IMR-90 (cell line): ENCODE data around the gene ZNF77. TPM values are rescaled to one million over a fixed set of nuclear protein-coding genes. Genes with fewer than 3 reads are reported as not detected.
"Not testable (repeated sequence)": the region's sequence is repeated elsewhere in the genome, so short reads cannot be mapped to it uniquely, and the experiment has no call there.

ENCODE experiments used
- ATAC-seq: fragments of 200-7000 bp; cut with Tn5 transposase; 2 replicates; pipeline ENCODE4 v1.9.1; 2020; ENCODE audit warnings: low read depth, mild to moderate bottlenecking, moderate library complexity
- BruUV-seq: library from RNA; stranded (reverse); fragments of 400-500 nt; replicated peaks from 2 replicates; lab custom pipeline; 2021; lab: Mats Ljungman, UMichigan
- CTCF ChIA-PET: fragments of 300-600 bp; formaldehyde crosslinking; extraction: SDS; loops from one replicate; lab custom pipeline; 2021; ENCODE audit warnings: antibody characterized with exemption; lab: Yijun Ruan, JAX
- POLR2A ChIA-PET: fragments of 300-600 bp; sonication (Branson Sonifier 250); formaldehyde crosslinking; loops from one replicate; lab custom pipeline; 2022; ENCODE audit warnings: antibody characterized with exemption; ENCODE audit not compliant: unreplicated experiment; lab: Charles Lee
- DNase-seq: peaks from one replicate; pipeline ENCODE4 v3.0.0; 2013
- H2AFZ ChIP-seq: replicated peaks from 2 replicates; pipeline ENCODE3; 2013; ENCODE audit warnings: low read length, mild to moderate bottlenecking; ENCODE audit not compliant: poor library complexity
- H2AK5ac ChIP-seq: 2 replicates; pipeline ENCODE4 v1.6.1; 2013; ENCODE audit warnings: low read depth, low read length, inconsistent platforms
- H2AK9ac ChIP-seq: replicated peaks from 2 replicates; pipeline ENCODE3; 2013; ENCODE audit warnings: mild to moderate bottlenecking, low read depth, low read length, moderate library complexity; ENCODE audit not compliant: poor library complexity
- H2BK120ac ChIP-seq: 2 replicates; pipeline ENCODE4 v1.6.1; 2013; ENCODE audit warnings: low read depth, low read length, inconsistent platforms
- H2BK15ac ChIP-seq: 3 replicates; pipeline ENCODE4 v1.6.1; 2013; ENCODE audit warnings: low read depth, low read length, inconsistent platforms
- H2BK20ac ChIP-seq: 2 replicates; pipeline ENCODE4 v1.6.1; 2013; ENCODE audit warnings: low read depth, mild to moderate bottlenecking, inconsistent platforms, low read length, moderate library complexity
- H2BK5ac ChIP-seq: 2 replicates; pipeline ENCODE4 v1.6.1; 2013; ENCODE audit warnings: mild to moderate bottlenecking, low read depth, low read length, inconsistent platforms; ENCODE audit not compliant: poor library complexity, severe bottlenecking
- H3K14ac ChIP-seq: replicated peaks from 2 replicates; pipeline ENCODE4 v1.6.1; 2013; ENCODE audit warnings: low read depth, low read length, inconsistent platforms
- H3K18ac ChIP-seq: 2 replicates; pipeline ENCODE4 v1.6.1; 2013; ENCODE audit warnings: low read depth, low read length, control low read depth
- H3K23ac ChIP-seq: 2 replicates; pipeline ENCODE4 v1.6.1; 2013; ENCODE audit warnings: low read depth, low read length, inconsistent platforms
- H3K27ac ChIP-seq: 2 replicates; pipeline ENCODE4 v1.5.1; 2013; ENCODE audit warnings: mild to moderate bottlenecking, control low read depth, low read length; ENCODE audit not compliant: insufficient read depth
- H3K27me3 ChIP-seq: 2 replicates; pipeline ENCODE4 v1.6.1; 2013; ENCODE audit warnings: low read length; ENCODE audit not compliant: control insufficient read depth, insufficient read depth
- H3K36me3 ChIP-seq: 2 replicates; pipeline ENCODE4 v1.6.1; 2013; ENCODE audit warnings: low read length, mixed read lengths; ENCODE audit not compliant: control insufficient read depth, insufficient read depth
- H3K4ac ChIP-seq: 2 replicates; pipeline ENCODE4 v1.6.1; 2013; ENCODE audit warnings: low read depth, low read length, inconsistent platforms
- H3K4me1 ChIP-seq: 2 replicates; pipeline ENCODE4 v1.6.1; 2013; ENCODE audit warnings: low read length, mixed read lengths; ENCODE audit not compliant: control insufficient read depth, insufficient read depth
- H3K4me2 ChIP-seq: 2 replicates; pipeline ENCODE4 v1.6.1; 2013; ENCODE audit warnings: low read depth, mild to moderate bottlenecking, control low read depth, low read length, moderate library complexity
- H3K4me3 ChIP-seq: 2 replicates; pipeline ENCODE4 v1.5.1; 2013; ENCODE audit warnings: low read depth, mild to moderate bottlenecking, control low read depth, low read length, moderate library complexity; ENCODE audit not compliant: insufficient read depth
- H3K56ac ChIP-seq: 2 replicates; pipeline ENCODE4 v1.6.1; 2013; ENCODE audit warnings: low read length, inconsistent platforms; ENCODE audit not compliant: insufficient read depth; ENCODE audit errors: extremely low read depth
- H3K79me1 ChIP-seq, 2 experiments: 2 replicates each; pipeline ENCODE4 v1.6.1; 2013; ENCODE audit warnings: low read length in 2 of 2, inconsistent platforms in 1 of 2, low read depth in 1 of 2
- H3K9ac ChIP-seq: 2 replicates; pipeline ENCODE4 v1.6.1; 2013; ENCODE audit warnings: low read depth, low read length, control low read depth
- H3K9me1 ChIP-seq: 2 replicates; pipeline ENCODE4 v1.6.1; 2013; ENCODE audit warnings: low read length, inconsistent platforms; ENCODE audit not compliant: insufficient read depth
- H3K9me3 ChIP-seq: 2 replicates; pipeline ENCODE4 v1.6.1; 2013; ENCODE audit warnings: low read length; ENCODE audit not compliant: control insufficient read depth, insufficient read depth
- H4K20me1 ChIP-seq: 2 replicates; pipeline ENCODE4 v1.6.1; 2013; ENCODE audit warnings: low read length, inconsistent platforms; ENCODE audit not compliant: insufficient read depth
- H4K5ac ChIP-seq: 2 replicates; pipeline ENCODE4 v1.6.1; 2013; ENCODE audit warnings: mild to moderate bottlenecking, low read depth, low read length, control low read depth
- H4K8ac ChIP-seq, 2 experiments: 2 replicates each; pipeline ENCODE4 v1.6.1; 2013; ENCODE audit warnings: low read depth in 2 of 2, low read length in 2 of 2, control low read depth in 1 of 2, inconsistent platforms in 1 of 2
- H4K91ac ChIP-seq: 2 replicates; pipeline ENCODE4 v1.6.1; 2013; ENCODE audit warnings: low read depth, low read length, inconsistent platforms; ENCODE audit not compliant: insufficient read depth
- CEBPB ChIP-seq: IDR thresholded peaks from 2 replicates; pipeline ENCODE4 v1.6.1; 2012; ENCODE audit warnings: low read depth, low read length, improper control_type of control experiment
- FOS ChIP-seq: fragments of 150-350 bp; IDR thresholded peaks from 2 replicates; pipeline ENCODE4 v1.6.1; 2016; ENCODE audit warnings: low read depth, low read length
- MXI1 ChIP-seq: IDR thresholded peaks from 2 replicates; pipeline ENCODE4 v1.6.1; 2012; ENCODE audit warnings: low read depth, mild to moderate bottlenecking, low read length, moderate library complexity, borderline replicate concordance
- POLR2A ChIP-seq: IDR thresholded peaks from 2 replicates; pipeline ENCODE4 v1.6.1; 2012; ENCODE audit warnings: mild to moderate bottlenecking, low read depth, low read length
- RFX5 ChIP-seq: IDR thresholded peaks from 2 replicates; pipeline ENCODE4 v1.8.0; 2012; ENCODE audit warnings: low read depth, mild to moderate bottlenecking, low read length, moderate library complexity
- WGBS, 2 experiments: methylation state at CpG; one replicate each; pipeline versions ENCODE4 v1.1.5 to v1.1.7; 2013; ENCODE audit warnings: missing lambda C conversion rate in 2 of 2; ENCODE audit not compliant: insufficient read length in 1 of 2; ENCODE audit errors: extremely low coverage in 2 of 2; 5-methylcytosine and 5-hydroxymethylcytosine counted together
- dilution Hi-C: fragments of 300-500 bp; cut with HindIII; formaldehyde crosslinking; loops from one replicate; pipeline ENCODE4 v1.14.3; 2018; ENCODE audit warnings: low sequenced_read_pairs; ENCODE audit not compliant: unreplicated experiment
- in situ Hi-C: fragments of 300-500 bp; cut with MboI; formaldehyde crosslinking; loops from 3 replicates; pipeline ENCODE4 v1.14.3; 2019; ENCODE audit warnings: low sequenced_read_pairs, inconsistent platforms, mixed read lengths
- intact Hi-C: fragments of 100-400 bp; cut with micrococcal nuclease; formaldehyde crosslinking; loops from 2 replicates; pipeline ENCODE4 v1.10.0; 2022
- polyA plus RNA-seq, 3 experiments: library from polyadenylated mRNA; depleted of rRNA; stranded (reverse); fragments of >200 nt; gene quantifications; 2 replicates each; pipeline ENCODE4 v1.2.3, GENCODE V29; 2012; ENCODE audit warnings: low replicate concordance in 1 of 3
- total RNA-seq: library from RNA; depleted of rRNA; stranded (reverse); fragments of >200 nt; gene quantifications from 2 replicates; pipeline ENCODE4 v1.2.3, GENCODE V29; 2012

Gene ZNF77
- total and polyA plus RNA-seq, 2 of the 4 experiments (the other 2 are of a cell fraction) = 3.6 to 6.5 TPM

DNA sequence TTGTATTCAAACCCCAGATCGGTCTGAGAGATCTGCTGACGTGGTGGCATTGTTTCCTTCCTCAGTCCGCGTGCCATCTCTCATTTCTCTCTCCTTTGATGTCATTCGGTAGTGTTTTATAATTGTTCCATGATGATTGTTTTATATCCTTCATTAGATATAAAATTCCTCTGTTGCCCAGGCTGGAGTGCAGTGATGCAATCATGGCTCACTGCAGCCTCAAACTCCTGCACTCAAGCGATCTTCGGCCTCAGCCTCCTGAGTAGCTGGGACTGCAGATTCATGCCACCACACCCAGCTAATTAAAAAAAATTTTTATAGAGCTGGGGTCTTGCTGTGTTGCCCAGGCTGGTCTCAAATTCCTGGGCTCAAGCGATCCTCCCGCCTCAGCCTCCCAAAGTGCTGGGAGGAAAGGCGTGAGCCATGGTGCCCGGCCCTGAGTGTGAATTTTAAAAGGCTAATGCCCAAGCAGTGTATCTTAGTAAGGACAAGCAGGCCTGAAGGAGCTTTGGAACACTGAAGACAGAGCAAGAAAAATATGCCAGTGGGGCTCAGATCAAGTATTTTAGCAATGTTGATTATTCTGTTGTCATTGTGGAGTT lies 38.8 kb downstream of the ZNF77 start:
- no peak overlapping the region for H2BK20ac ChIP-seq
- no peaks in the 10 kb centered on the region; the same call in none of the 2 replicates for H3K4me1 ChIP-seq
- H3K56ac ChIP-seq = no peak overlapping the region
- H2AK5ac ChIP-seq = no peak overlapping the region
- H4K91ac ChIP-seq = no peak overlapping the region
- no peak overlapping the region for H2BK15ac ChIP-seq
- no peak overlapping the region for H2BK120ac ChIP-seq
- no peak overlapping the region for H3K4me3 ChIP-seq
- H3K14ac ChIP-seq = no peak overlapping the region
- H3K18ac ChIP-seq = no peak overlapping the region
- 0 out of 2 replicates have a peak, but pooled peaks cover 1% of the 10 kb centered on the region for H3K9me3 ChIP-seq
- no peak overlapping the region for H2AFZ ChIP-seq
- H2BK5ac ChIP-seq = no peak overlapping the region
- in situ Hi-C loops (no loop called here), dilution Hi-C loops (no loop called here), intact Hi-C loops (no loop called here)
- peaks cover 17 to 42% of the 10 kb centered on the region in 2 experiments for H3K79me1 ChIP-seq
- H3K4me2 ChIP-seq = no peak overlapping the region
- H2AK9ac ChIP-seq = no peak overlapping the region
- POLR2A ChIA-PET = no interaction called here
- no TSS peak for BruUV-seq
- 0 out of 2 replicates have a peak, but pooled peaks cover 4% of the 10 kb centered on the region for H4K20me1 ChIP-seq
- H3K27ac ChIP-seq = no peak overlapping the region
- H3K4ac ChIP-seq = no peak overlapping the region
- no peak overlapping the region for H4K5ac ChIP-seq
- no peak overlapping the region for H3K23ac ChIP-seq
- no peaks in the 10 kb centered on the region for H3K36me3 ChIP-seq
- 93% methylated on average over 3 of the region's 11 CpGs; no CpG with 5 or more reads in 1 of the 2 experiments for WGBS, 2 experiments
- TF ChIP-seq FOS = no peak
- no peak for TF ChIP-seq POLR2A
- no peak for TF ChIP-seq MXI1
- 0 out of 2 replicates have a peak, but pooled peaks have one; percentile 3 for TF ChIP-seq CEBPB
- no peak for TF ChIP-seq RFX5
- H3K9me1 ChIP-seq = peaks cover 4% of the 10 kb centered on the region; the same call in 1 of the 2 replicates
- DNase-seq = no peak
- no peak for ATAC-seq
- H3K9ac ChIP-seq = no peak overlapping the region
- H3K27me3 ChIP-seq = no peaks in the 10 kb centered on the region
- CTCF ChIA-PET = no interaction called here
- no peak overlapping the region for H4K8ac ChIP-seq

DNA sequence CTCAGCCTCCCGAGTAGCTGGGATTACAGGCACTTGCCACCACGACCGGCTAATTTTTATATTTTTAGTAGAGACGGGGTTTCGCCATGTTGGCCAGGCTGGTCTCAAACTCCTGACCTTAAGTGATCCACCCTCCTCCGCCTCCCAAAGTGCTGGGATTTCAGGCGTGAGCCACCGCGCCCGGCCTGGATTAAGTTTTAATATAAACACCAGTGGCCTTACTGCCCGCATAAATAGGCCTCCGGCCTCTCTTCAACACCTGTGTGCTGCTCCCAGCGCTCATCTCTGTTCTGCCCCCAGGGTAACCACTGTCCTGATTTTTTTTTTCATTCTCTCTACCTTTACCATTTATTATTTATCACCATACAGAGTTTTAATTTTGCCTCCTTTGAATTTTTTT lies 41.4 kb downstream of the ZNF77 start:
- H2AK5ac ChIP-seq, H4K91ac ChIP-seq, H3K27me3 ChIP-seq, H3K9me3 ChIP-seq, CTCF ChIA-PET, H3K56ac ChIP-seq, H4K8ac ChIP-seq, H2BK15ac ChIP-seq, in situ Hi-C loops, BruUV-seq, H2BK20ac ChIP-seq, H4K20me1 ChIP-seq, H3K4me2 ChIP-seq, H3K9me1 ChIP-seq, H3K27ac ChIP-seq, H2BK120ac ChIP-seq, POLR2A ChIA-PET, H3K4me3 ChIP-seq, H2AFZ ChIP-seq, H3K9ac ChIP-seq, H3K4me1 ChIP-seq, H3K14ac ChIP-seq, ATAC-seq, H2BK5ac ChIP-seq, H3K23ac ChIP-seq, DNase-seq, H4K5ac ChIP-seq, H2AK9ac ChIP-seq, H3K4ac ChIP-seq, H3K36me3 ChIP-seq, intact Hi-C loops, dilution Hi-C loops, H3K18ac ChIP-seq: not testable (repeated sequence)
- 91% methylated on average over 7 of the region's 13 CpGs; no CpG with 5 or more reads in 1 of the 2 experiments for WGBS, 2 experiments
- peaks cover 17 to 36% of the 10 kb centered on the region in 2 experiments for H3K79me1 ChIP-seq
